AG04449 (cell line): ENCODE data around the gene PI16.
"Not testable (repeated sequence)": the region's sequence is repeated elsewhere in the genome, so short reads cannot be mapped to it uniquely, and the experiment has no call there.

Experiments
- CTCF ChIA-PET: fragments of 350-600 bp; formaldehyde crosslinking; extraction: SDS; loops from one replicate; lab custom pipeline; 2021; ENCODE audit warnings: antibody characterized with exemption; lab: Yijun Ruan, JAX
- POLR2A ChIA-PET: fragments of 400-600, 350-600 bp; formaldehyde crosslinking; extraction: SDS; loops from one replicate; lab custom pipeline; 2020; ENCODE audit warnings: antibody characterized with exemption, inconsistent platforms; lab: Yijun Ruan, JAX
- DNase-seq: peaks from one replicate; pipeline ENCODE4 v3.0.0-alpha.2; 2010; ENCODE audit warnings: low read depth, low spot score
- H3K4me3 ChIP-seq: 2 replicates; pipeline ENCODE4 v1.5.1; 2011; ENCODE audit warnings: low read depth, mild to moderate bottlenecking, control low read depth, low read length
- CTCF ChIP-seq: IDR thresholded peaks from one replicate; pipeline ENCODE4 v1.5.1; 2011; ENCODE audit warnings: mild to moderate bottlenecking, moderate library complexity, low read length, control low read depth, inconsistent platforms; ENCODE audit not compliant: insufficient read depth; ENCODE audit errors: missing control alignments

The PI16 gene

GRCh38 chr6:36984581-36985416 lies 30.3 kb downstream of the PI16 start:
- POLR2A ChIA-PET: interaction anchor here (1.1 kb wide), 1 partner anchor 99 kb away, joined by 3 read pairs; the partner anchor contains the start of gene C6orf89
- peak overlapping the region; percentile 99 for H3K4me3 ChIP-seq
- CTCF ChIA-PET: interaction anchor here (1.0 to 2.5 kb wide), 4 partner anchors 8 to 226 kb away, joined by 4 to 13 read pairs (median 8); no protein-coding TSS in a partner anchor
- peak; percentile 28 for DNase-seq
- TF ChIP-seq CTCF: no peak

DNA sequence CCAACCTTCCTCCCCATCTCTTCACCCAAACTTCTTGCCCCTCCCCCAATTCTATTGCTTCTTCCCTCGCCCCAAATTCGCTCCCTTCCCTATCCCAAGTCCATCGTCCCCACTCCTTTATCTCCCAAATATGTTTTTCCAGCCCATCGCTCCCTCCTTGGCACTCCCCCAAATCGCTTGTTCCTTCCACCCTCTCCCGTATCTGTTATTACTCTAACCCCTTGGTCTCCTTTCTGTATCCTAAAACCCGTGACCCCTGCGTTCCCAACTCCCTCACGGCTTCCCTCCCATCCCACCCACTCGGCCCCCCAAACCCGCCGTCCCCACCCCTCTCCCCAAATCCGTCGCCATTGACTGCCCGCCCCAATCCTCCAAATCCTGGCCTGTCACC lies 30.9 kb downstream of the PI16 start:
- TF ChIP-seq CTCF: no peak
- peak overlapping the region; percentile 99 for H3K4me3 ChIP-seq
- CTCF ChIA-PET: interaction anchor here (0.9 to 5.5 kb wide), 8 partner anchors 8 to 225 kb away, joined by 3 to 24 read pairs (median 6); partner anchors contain the start of gene C6orf89
- DNase-seq: no peak
- POLR2A ChIA-PET: interaction anchor here (1.0 to 1.6 kb wide), 8 partner anchors 7 to 219 kb away, joined by 3 to 6 read pairs (median 4); partner anchors contain the start of genes C6orf89 and PPIL1

DNA sequence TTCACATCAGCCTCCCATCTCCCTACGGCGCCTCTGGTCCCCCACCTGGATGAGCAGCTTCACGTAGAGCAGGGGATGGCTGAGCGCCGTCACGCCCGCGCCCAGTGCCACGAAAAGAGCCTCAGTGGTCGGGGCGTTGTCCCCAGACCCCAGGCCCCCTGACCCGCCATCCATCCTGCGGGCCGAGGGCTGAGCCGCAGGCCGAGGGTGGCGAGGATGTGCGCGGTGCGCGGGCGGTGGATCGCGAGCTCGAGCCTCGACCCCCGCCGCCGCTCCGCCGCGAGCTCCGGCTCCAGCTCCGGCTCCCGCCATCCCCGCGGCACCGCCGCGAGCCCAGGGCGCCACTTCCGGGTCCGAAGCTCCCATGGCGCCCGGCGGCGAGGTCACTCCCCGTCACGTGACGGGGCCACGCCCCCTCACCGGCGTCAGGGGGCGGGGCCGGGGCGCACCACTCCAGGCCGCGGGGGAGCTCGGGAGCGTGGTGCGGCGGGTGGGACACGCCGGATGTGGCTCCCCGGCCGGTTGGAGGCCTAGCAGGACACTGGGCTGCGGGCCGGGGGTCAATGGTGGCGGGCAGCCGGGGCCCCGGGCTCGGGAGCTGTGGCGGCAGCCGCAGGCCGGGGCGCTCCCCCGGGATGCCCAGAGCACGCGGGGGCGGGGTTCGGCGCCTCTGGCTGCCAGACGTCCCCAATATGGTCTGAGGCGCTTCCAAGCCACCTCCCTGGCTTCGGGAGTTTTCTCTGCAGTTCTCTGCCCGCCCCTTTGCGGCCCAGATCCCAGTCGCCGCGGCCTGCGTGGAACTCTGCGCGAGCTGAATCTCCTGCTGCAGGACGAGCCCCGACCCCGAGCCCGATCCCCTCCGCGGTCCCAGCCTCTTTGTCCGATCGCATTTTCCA lies 31.5 kb downstream of the PI16 start, which contains the start of gene MTCH1:
MTCH1 (minus strand) TSS at position 389 of the 896 bp plus-strand sequence; CDS start at position 366, 23 bp downstream.
- POLR2A ChIA-PET: interaction anchor here (0.7 to 1.6 kb wide), 11 partner anchors 8 to 220 kb away, joined by 3 to 6 read pairs (median 4); partner anchors contain the start of genes C6orf89 and PPIL1
- peak; percentile 19 for DNase-seq
- no peak for TF ChIP-seq CTCF
- peak within 1 kb of the TSS; percentile 99 for H3K4me3 ChIP-seq
- CTCF ChIA-PET: interaction anchor here (0.9 to 5.5 kb wide), 8 partner anchors 9 to 225 kb away, joined by 3 to 24 read pairs (median 4); partner anchors contain the start of gene C6orf89

DNA sequence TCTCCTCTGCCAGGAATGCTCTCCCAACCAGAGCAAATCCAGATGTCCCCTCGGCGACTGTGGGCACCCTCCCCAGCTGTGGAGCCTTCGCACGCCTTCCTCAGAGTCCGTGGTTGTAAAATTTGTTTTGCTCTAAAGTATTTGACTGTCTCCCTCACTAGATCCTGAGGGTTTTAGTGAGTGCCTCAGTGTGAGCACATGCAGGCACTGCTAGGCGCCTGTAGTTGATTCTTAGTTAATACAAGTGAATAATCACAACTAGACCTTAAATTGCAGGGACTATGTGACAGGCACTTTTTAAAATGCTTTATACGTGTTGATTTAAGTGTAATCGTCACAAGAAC lies 32.1 kb downstream of the PI16 start:
- H3K4me3 ChIP-seq: peak overlapping the region; percentile 99
- TF ChIP-seq CTCF: no peak
- ChIA-PET CTCF (interaction anchor here (1.0 to 5.5 kb wide), 5 partner anchors 9 to 221 kb away, joined by 3 to 24 read pairs (median 7); partner anchors contain the start of gene C6orf89), POLR2A (interaction anchor here (0.7 to 1.6 kb wide), 10 partner anchors 9 to 220 kb away, joined by 3 to 6 read pairs (median 4); partner anchors contain the start of genes C6orf89 and PPIL1)
- no peak for DNase-seq

- POLR2A ChIA-PET: no interaction called here
- no peak for TF ChIP-seq CTCF
- CTCF ChIA-PET: interaction anchor here (1.1 to 5.5 kb wide), 3 partner anchors 29 to 104 kb away, joined by 4 to 24 read pairs (median 5); partner anchors contain the start of gene C6orf89
- DNase-seq: no peak
- H3K4me3 ChIP-seq: no peak overlapping the region
Measured at GRCh38 chr6:36989264-36989663, 34.7 kb downstream of the PI16 start.

- POLR2A ChIA-PET, DNase-seq: not testable (repeated sequence)
Measured at GRCh38 chr6:36990401-36990800, 35.9 kb downstream of the PI16 start.

More at GRCh38 chr6:36990401-36990800, 35.9 kb downstream of the PI16 start:
- CTCF ChIA-PET: interaction anchor here (0.7 to 5.5 kb wide), 4 partner anchors 12 to 105 kb away, joined by 3 to 24 read pairs (median 4); partner anchors contain the start of gene C6orf89
- not testable (repeated sequence) for H3K4me3 ChIP-seq
